Measurements from ENCODE around the gene BBOF1. TPM values are rescaled to one million over a fixed set of nuclear protein-coding genes. Genes with fewer than 3 reads are reported as not detected.

The BBOF1 gene
- total RNA-seq, 6 experiments from 2014 or later = 0.81 to 3.3 (median 1.3) TPM

DNA sequence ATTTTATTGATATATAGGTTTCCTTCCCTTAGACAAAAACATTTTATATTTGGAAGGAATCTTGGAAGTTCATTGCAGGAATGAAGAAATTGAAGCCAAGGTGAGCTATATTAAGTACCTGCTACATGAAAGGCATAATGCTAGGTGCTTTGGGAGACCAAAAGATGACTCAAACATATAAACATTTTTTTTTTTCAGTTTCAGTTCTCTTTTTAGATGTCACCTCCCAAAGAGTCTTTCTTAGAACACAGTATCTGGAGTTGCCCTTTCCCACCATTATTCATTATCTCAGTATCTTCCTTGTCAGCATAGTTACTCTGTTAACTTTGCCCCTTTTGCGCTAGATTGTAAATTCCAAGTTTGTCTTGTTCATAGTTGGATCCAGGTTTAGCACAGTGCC lies 66.7 kb downstream of the BBOF1 start:
- Histone ChIP-seq H3K27ac (no peak overlapping the region), H3K9me3 (no peaks in the 10 kb centered on the region), H3K36me3 (peaks cover 0 to 2% (median 0%) of the 10 kb centered on the region in 4 donors), H3K27me3 (no peaks in the 10 kb centered on the region), H3K4me3 (peak overlapping the region; percentile 70 to 81 (median 75)), H3K4me1 (peaks cover 0 to 35% (median 10%) of the 10 kb centered on the region in 4 donors)
- no peak for TF ChIP-seq POLR2A (IDR thresholded peaks at IDR 0.05)
- TF ChIP-seq, protein P1, sequence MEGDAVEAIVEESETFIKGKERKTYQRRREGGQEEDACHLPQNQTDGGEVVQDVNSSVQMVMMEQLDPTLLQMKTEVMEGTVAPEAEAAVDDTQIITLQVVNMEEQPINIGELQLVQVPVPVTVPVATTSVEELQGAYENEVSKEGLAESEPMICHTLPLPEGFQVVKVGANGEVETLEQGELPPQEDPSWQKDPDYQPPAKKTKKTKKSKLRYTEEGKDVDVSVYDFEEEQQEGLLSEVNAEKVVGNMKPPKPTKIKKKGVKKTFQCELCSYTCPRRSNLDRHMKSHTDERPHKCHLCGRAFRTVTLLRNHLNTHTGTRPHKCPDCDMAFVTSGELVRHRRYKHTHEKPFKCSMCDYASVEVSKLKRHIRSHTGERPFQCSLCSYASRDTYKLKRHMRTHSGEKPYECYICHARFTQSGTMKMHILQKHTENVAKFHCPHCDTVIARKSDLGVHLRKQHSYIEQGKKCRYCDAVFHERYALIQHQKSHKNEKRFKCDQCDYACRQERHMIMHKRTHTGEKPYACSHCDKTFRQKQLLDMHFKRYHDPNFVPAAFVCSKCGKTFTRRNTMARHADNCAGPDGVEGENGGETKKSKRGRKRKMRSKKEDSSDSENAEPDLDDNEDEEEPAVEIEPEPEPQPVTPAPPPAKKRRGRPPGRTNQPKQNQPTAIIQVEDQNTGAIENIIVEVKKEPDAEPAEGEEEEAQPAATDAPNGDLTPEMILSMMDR (IDR thresholded peaks at IDR 0.05) = no peak
- DNase-seq (no peak), ATAC-seq (no peak)
- intact Hi-C loops (cut with DNase I) = no loop called here
- WGBS (ENCODE audit: insufficient coverage, low coverage, low lambda C conversion rate, missing lambda C conversion rate) = 62% methylated on average over 1 of the region's 1 CpG

DNA sequence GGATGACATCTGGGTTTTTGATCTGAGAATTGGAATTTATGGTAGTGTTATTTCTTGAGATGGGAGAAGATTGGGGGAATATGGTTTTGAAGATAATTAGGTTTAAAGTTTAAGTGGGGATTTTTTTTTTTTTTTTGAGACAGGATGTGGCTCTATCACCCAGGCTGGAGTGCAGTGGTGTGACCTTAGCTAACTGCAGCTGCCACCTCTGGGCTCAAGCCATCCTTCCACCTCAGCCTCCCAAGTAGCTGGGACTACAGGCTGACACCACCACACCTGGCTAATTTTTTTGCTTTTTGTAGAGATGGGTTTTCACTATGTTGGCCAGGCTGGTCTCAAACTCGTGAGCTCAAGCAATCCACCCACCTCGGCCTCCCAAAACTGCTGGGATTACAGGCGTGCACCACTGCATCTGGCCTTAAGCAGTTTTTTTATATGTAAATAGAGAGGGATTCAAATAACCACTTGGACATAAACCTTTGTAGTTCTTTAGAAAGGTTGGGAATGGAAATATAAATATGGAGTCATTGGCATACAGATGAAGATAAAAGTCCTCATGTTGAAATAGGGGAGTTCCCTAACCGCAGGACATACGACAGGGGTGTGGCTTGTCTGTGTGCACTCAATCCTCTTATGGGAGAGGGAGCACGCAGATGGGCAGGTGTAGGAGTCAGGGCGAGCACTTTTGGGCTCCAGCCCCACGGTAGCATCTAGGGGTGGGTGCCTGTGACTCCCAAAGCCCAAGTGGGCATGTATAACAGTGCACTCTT lies 70.3 kb downstream of the BBOF1 start:
- no peaks in the 10 kb centered on the region for H3K9me3 ChIP-seq
- TF ChIP-seq, protein P1 (IDR thresholded peaks at IDR 0.05) = no peak
- TF ChIP-seq POLR2A (IDR thresholded peaks at IDR 0.05) = no peak
- peaks cover 0 to 12% (median under 1%) of the 10 kb centered on the region in 4 donors for H3K36me3 ChIP-seq
- no peaks in the 10 kb centered on the region for H3K27me3 ChIP-seq
- ATAC-seq = no peak
- intact Hi-C loops (cut with DNase I) = no loop called here
- WGBS (ENCODE audit: insufficient coverage, low coverage, low lambda C conversion rate, missing lambda C conversion rate) = 88% methylated on average over 4 of the region's 8 CpGs
- peaks cover 0 to 12% (median 2%) of the 10 kb centered on the region in 4 donors for H3K4me1 ChIP-seq
- DNase-seq = no peak
- no peak overlapping the region for H3K4me3 ChIP-seq
- H3K27ac ChIP-seq = no peak overlapping the region

DNA sequence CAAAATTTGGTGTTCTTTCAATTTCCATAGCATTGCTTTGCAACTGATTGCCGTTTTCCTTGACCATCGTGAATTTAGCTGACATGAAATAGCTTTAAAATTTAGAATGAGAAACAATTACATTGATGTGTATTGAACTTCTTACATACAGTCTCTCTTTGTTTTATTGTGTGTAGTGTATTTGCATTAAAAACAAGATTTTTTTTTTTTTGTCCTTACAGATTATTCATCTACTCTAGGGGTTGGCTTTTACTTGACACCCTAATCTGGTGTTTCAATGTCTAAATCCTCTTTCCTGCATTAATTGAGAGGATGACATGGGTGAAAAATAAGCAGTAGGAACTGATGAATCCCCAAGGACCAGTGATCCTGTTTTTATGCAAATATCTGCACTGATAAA lies 86.2 kb downstream of the BBOF1 start:
- intact Hi-C loops (cut with DNase I) = no loop called here
- Histone ChIP-seq H3K9me3 (no peaks in the 10 kb centered on the region), H3K4me3 (no peak overlapping the region), H3K27ac (no peak overlapping the region), H3K36me3 (peaks cover 0 to 14% (median 0%) of the 10 kb centered on the region in 4 donors), H3K4me1 (no peaks in the 10 kb centered on the region), H3K27me3 (no peaks in the 10 kb centered on the region)
- DNase-seq (no peak), ATAC-seq (no peak)
- WGBS (ENCODE audit: insufficient coverage, low coverage, low lambda C conversion rate, missing lambda C conversion rate) = 95% methylated on average over 2 of the region's 2 CpGs
- TF ChIP-seq, protein P1 (IDR thresholded peaks at IDR 0.05) = no peak
- no peak for TF ChIP-seq POLR2A (IDR thresholded peaks at IDR 0.05)

DNA sequence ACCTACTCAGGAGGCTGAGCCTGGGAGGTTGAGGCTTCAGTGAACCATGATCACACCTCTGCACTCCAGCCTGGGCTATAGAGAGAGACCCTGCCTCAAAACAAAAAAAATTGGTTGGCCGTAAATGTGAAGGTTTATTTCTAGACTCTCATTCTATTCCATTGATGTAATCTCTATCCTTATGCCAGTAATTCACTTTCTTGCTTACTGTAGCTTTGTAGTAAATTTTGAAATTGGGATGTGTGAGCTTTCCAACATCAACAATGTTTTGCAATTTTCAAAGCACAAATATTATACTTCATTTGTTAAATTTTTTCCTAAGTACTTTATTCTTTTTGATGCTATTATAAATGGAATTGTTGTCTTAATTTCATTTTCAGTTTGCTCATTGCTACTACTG lies 90.2 kb downstream of the BBOF1 start:
- intact Hi-C loops (cut with DNase I) = no loop called here

More for the DNA sequence above, 90.2 kb downstream of the BBOF1 start:
- H3K4me1 ChIP-seq = no peaks in the 10 kb centered on the region
- DNase-seq = no peak
- no peaks in the 10 kb centered on the region for H3K27me3 ChIP-seq
- 70% methylated on average over 1 of the region's 1 CpG for WGBS (ENCODE audit: insufficient coverage, low coverage, low lambda C conversion rate, missing lambda C conversion rate)
- H3K36me3 ChIP-seq = no peaks in the 10 kb centered on the region
- no peaks in the 10 kb centered on the region for H3K9me3 ChIP-seq
- no peak overlapping the region for H3K27ac ChIP-seq
- no peak overlapping the region for H3K4me3 ChIP-seq
- ATAC-seq = no peak
- TF ChIP-seq POLR2A (IDR thresholded peaks at IDR 0.05) = no peak
- TF ChIP-seq, protein P1 (IDR thresholded peaks at IDR 0.05) = no peak

Data from right lobe of liver (tissue), 6 donors.